Ectodermal cell (in vitro differentiated cells): ENCODE data around the gene C5orf22.
"Not testable (repeated sequence)": the region's sequence is repeated elsewhere in the genome, so short reads cannot be mapped to it uniquely, and the experiment has no call there.

Experiments used
- H3K27ac ChIP-seq: 2 replicates; pipeline ENCODE4 v1.7.0; 2013; ENCODE audit warnings: mild to moderate bottlenecking, low read depth, low read length; ENCODE audit not compliant: insufficient read depth, poor library complexity, severe bottlenecking
- H3K27me3 ChIP-seq: 2 replicates; pipeline ENCODE4 v1.7.0; 2013; ENCODE audit warnings: mild to moderate bottlenecking, low read length; ENCODE audit not compliant: insufficient read depth, control insufficient read depth, poor library complexity, severe bottlenecking
- H3K36me3 ChIP-seq: one replicate; pipeline ENCODE4 v1.7.0; 2013; ENCODE audit warnings: low read length; ENCODE audit not compliant: control insufficient read depth, insufficient read depth
- H3K4me1 ChIP-seq: one replicate; pipeline ENCODE4 v1.7.0; 2013; ENCODE audit warnings: low read length; ENCODE audit not compliant: control insufficient read depth, insufficient read depth
- H3K4me3 ChIP-seq: 2 replicates; pipeline ENCODE4 v1.7.0; 2013; ENCODE audit warnings: low read depth, low read length, control low read depth; ENCODE audit not compliant: insufficient read depth
- H3K9me3 ChIP-seq: 2 replicates; pipeline ENCODE4 v1.7.0; 2013; ENCODE audit warnings: mild to moderate bottlenecking, low read length, moderate library complexity; ENCODE audit not compliant: control insufficient read depth
- WGBS, 2 experiments: methylation state at CpG; one replicate each; pipeline ENCODE4 v1.1.7; 2013; ENCODE audit warnings: missing lambda C conversion rate in 2 of 2; 5-methylcytosine and 5-hydroxymethylcytosine counted together

C5orf22 gene

GRCh38 chr5:31549114-31549513, 17.0 kb downstream of the C5orf22 start:
- H3K4me1 ChIP-seq, H3K27me3 ChIP-seq, H3K9me3 ChIP-seq, H3K4me3 ChIP-seq, H3K27ac ChIP-seq: not testable (repeated sequence)
- 98% methylated on average over 2 of the region's 2 CpGs for WGBS, 2 experiments
- peaks cover 14% of the 10 kb centered on the region for H3K36me3 ChIP-seq

- 95 to 98% methylated on average over 2 to 3 of the region's 3 CpGs for WGBS, 2 experiments
- peaks cover 16% of the 10 kb centered on the region for H3K36me3 ChIP-seq
- no peaks in the 10 kb centered on the region for H3K9me3 ChIP-seq
- H3K4me3 ChIP-seq: no peak overlapping the region
- H3K27ac ChIP-seq: no peak overlapping the region
- no peaks in the 10 kb centered on the region for H3K27me3 ChIP-seq
- no peaks in the 10 kb centered on the region for H3K4me1 ChIP-seq
These were observed 19.8 kb downstream of the C5orf22 start for GRCh38 chr5:31551878-31552277.

- Histone ChIP-seq H3K36me3 (peaks cover 14% of the 10 kb centered on the region), H3K4me1 (no peaks in the 10 kb centered on the region), H3K27ac (no peak overlapping the region), H3K9me3 (no peaks in the 10 kb centered on the region), H3K4me3 (no peak overlapping the region), H3K27me3 (no peaks in the 10 kb centered on the region)
These were observed 21.8 kb downstream of the C5orf22 start for GRCh38 chr5:31553863-31554262.

- no peaks in the 10 kb centered on the region for H3K4me1 ChIP-seq
- H3K27me3 ChIP-seq: no peaks in the 10 kb centered on the region
- H3K36me3 ChIP-seq: peaks cover 14% of the 10 kb centered on the region
- 93 to 100% methylated on average over 1 of the region's 1 CpG for WGBS, 2 experiments
- H3K27ac ChIP-seq: no peak overlapping the region
- H3K4me3 ChIP-seq: no peak overlapping the region
- no peaks in the 10 kb centered on the region for H3K9me3 ChIP-seq
These were observed 22.5 kb downstream of the C5orf22 start for GRCh38 chr5:31554552-31554951.

- H3K36me3 ChIP-seq: peaks cover 14% of the 10 kb centered on the region
- 93 to 94% methylated on average over 2 of the region's 3 CpGs for WGBS, 2 experiments
- no peak overlapping the region for H3K27ac ChIP-seq
- no peaks in the 10 kb centered on the region for H3K9me3 ChIP-seq
- H3K4me3 ChIP-seq: no peak overlapping the region
- no peaks in the 10 kb centered on the region for H3K27me3 ChIP-seq
- H3K4me1 ChIP-seq: no peaks in the 10 kb centered on the region
These were observed 24.4 kb downstream of the C5orf22 start for GRCh38 chr5:31556461-31556860.

GRCh38 chr5:31559942-31560341, 27.8 kb downstream of the C5orf22 start:
- Histone ChIP-seq H3K4me3 (no peak overlapping the region), H3K27ac (no peak overlapping the region), H3K27me3 (no peaks in the 10 kb centered on the region), H3K36me3 (no peaks in the 10 kb centered on the region), H3K4me1 (no peaks in the 10 kb centered on the region), H3K9me3 (no peaks in the 10 kb centered on the region)
- WGBS, 2 experiments: 94 to 98% methylated on average over 3 of the region's 3 CpGs

GRCh38 chr5:31561946-31562345, 29.8 kb downstream of the C5orf22 start:
- H3K27ac ChIP-seq: no peak overlapping the region
- H3K4me1 ChIP-seq: no peaks in the 10 kb centered on the region
- H3K27me3 ChIP-seq: no peaks in the 10 kb centered on the region
- no peak overlapping the region for H3K4me3 ChIP-seq
- WGBS, 2 experiments: 63 to 100% methylated on average over 1 of the region's 1 CpG
- no peaks in the 10 kb centered on the region for H3K36me3 ChIP-seq
- H3K9me3 ChIP-seq: no peaks in the 10 kb centered on the region

GRCh38 chr5:31563216-31563615, 31.1 kb downstream of the C5orf22 start:
- H3K27ac ChIP-seq: no peak overlapping the region
- WGBS, 2 experiments: 85 to 90% methylated on average over 4 of the region's 4 CpGs

GRCh38 chr5:31566362-31566761, 34.3 kb downstream of the C5orf22 start:
- not testable (repeated sequence) for H3K27ac ChIP-seq, H3K4me3 ChIP-seq, H3K4me1 ChIP-seq, H3K27me3 ChIP-seq, H3K9me3 ChIP-seq, H3K36me3 ChIP-seq
- 88 to 93% methylated on average over 3 of the region's 3 CpGs for WGBS, 2 experiments

More at GRCh38 chr5:31563216-31563615, 31.1 kb downstream of the C5orf22 start:
- Histone ChIP-seq H3K27me3 (no peaks in the 10 kb centered on the region), H3K36me3 (no peaks in the 10 kb centered on the region), H3K9me3 (no peaks in the 10 kb centered on the region), H3K4me1 (no peaks in the 10 kb centered on the region), H3K4me3 (no peak overlapping the region)

- no peaks in the 10 kb centered on the region for H3K9me3 ChIP-seq
- H3K36me3 ChIP-seq: no peaks in the 10 kb centered on the region
- no peak overlapping the region for H3K4me3 ChIP-seq
- no peaks in the 10 kb centered on the region for H3K27me3 ChIP-seq
- no peaks in the 10 kb centered on the region for H3K4me1 ChIP-seq
- 95 to 100% methylated on average over 1 of the region's 1 CpG for WGBS, 2 experiments
- H3K27ac ChIP-seq: no peak overlapping the region
These were observed 36.3 kb downstream of the C5orf22 start for GRCh38 chr5:31568302-31568835.

- H3K27me3 ChIP-seq: no peaks in the 10 kb centered on the region
- H3K36me3 ChIP-seq: no peaks in the 10 kb centered on the region
- H3K9me3 ChIP-seq: no peaks in the 10 kb centered on the region
- H3K4me3 ChIP-seq: no peak overlapping the region
- H3K27ac ChIP-seq: no peak overlapping the region
- H3K4me1 ChIP-seq: no peaks in the 10 kb centered on the region
These were observed 37.0 kb downstream of the C5orf22 start for GRCh38 chr5:31569068-31569467.
